GM19099 (cell line): ENCODE data around the gene RNF144B.

Experiments used
- POLR2A ChIP-seq: IDR thresholded peaks from 3 replicates; pipeline ENCODE4 v1.6.1; 2011; ENCODE audit warnings: low read depth; ENCODE audit not compliant: insufficient read length; ENCODE audit errors: extremely low read depth

Gene RNF144B

DNA sequence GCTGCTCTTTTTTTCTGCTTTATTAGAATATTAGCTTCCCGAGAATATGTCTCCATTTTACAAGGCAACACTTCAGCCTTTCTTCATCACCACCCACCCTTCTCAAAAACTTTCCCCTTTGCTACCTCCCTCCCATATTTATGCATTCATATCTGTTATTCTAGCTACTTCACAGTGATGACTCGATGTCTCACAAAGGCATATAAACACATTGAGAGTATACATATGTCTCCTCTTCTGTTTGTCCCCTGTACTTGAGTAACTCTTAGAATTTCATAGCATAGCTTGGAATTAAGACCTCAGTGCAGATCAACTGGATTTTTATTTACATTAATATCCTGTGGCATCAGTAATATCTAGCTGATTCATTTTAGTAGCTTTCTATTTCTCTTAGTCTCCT lies 6.5 kb downstream of the RNF144B start:
- no peak for TF ChIP-seq POLR2A

DNA sequence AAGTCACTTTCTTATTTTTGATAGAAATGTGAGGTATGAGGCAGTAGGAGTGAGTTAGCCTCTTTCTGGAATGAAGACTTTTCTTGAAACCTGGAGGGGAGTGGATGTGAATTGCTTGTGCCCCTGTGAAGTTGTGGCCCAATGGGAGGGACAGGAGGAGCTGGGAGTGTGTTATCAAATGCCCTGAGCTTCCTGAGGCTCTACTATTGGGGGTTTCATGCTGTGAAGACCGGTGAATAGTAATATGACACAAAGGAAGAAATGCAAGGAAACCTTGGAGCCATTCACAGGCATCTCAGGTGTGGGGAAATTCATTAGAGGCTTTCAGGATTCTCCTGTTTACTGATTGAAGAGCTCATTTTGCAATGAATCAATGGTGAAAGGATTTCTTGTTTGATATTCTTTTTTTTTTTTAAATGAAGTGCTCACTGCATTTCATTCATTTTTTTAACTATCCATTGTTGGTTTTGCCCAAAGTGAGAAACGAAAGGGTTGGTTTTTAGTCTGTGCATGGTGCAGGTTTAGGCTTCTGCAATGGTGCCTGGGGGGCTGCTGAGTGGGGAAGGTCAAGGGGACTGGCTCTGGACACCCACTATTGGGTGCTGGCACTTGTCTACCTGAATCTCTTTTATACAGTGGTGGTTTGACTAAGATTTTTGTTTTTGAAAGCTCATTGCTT lies 8.2 kb downstream of the RNF144B start:
- no peak for TF ChIP-seq POLR2A

DNA sequence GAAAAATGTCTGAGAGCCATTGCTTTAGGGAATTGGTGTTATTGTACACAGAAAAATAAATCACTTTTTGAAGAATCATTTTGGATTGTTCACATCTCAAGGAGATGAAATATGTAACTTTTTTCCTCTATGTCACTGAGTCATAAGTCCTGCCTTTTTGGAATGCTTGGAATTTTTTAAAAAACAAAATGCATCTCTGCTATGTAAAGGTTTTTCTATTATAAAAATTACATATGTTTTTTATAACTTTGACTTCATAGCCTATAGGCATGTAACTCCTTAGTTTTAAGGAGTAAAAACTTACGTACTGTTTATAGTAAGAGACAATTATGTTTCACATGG lies 8.7 kb downstream of the RNF144B start:
- TF ChIP-seq POLR2A = no peak

DNA sequence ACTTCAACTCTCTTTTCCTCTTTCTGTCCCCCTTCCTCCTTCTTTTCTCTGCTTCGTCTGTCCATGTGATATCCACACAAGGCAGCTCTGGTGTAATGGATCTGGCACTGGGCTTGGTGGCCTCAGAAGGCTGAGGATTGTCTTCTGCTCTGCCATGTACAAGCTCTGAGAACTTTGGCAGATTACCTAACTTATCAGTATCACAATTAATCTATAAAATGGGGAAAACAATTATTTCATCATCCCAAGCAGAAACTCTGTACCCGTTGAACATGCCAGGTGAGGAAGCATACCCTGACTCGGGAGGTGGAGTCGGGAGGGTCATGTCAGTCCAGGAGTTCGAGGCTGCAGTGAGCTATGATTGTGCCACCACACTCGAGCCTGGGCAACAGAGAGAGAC lies 10.6 kb downstream of the RNF144B start:
- no peak for TF ChIP-seq POLR2A

DNA sequence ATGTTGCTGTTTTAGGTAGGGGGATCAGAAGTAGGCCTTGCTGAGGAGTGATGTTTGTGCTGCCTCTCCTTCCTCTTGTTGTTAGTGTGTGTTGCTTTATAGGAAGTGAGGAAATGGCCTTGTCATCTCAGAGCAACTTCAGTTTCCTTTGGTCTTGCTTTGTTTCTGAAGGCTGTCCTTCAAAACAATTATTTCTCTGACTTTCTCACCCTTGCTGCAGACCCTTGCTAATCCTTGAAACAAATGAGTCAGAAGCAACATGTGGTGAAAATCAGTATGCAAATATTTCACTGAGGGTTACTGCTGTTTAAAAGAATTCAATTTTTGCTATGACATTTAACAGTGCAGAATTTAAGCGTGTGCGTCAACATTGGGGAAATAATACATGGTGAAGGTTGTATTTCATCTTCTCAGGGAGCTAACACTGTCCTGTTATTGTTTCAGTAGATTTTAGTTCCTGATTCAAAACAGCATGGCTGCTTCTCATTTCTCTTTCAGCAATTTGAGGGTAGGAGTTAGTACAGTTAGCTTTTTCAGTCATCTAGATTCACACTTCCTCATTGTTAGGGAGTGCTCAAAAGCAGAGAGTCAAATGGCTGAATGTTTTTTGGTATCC lies 13.8 kb downstream of the RNF144B start:
- TF ChIP-seq POLR2A = no peak

DNA sequence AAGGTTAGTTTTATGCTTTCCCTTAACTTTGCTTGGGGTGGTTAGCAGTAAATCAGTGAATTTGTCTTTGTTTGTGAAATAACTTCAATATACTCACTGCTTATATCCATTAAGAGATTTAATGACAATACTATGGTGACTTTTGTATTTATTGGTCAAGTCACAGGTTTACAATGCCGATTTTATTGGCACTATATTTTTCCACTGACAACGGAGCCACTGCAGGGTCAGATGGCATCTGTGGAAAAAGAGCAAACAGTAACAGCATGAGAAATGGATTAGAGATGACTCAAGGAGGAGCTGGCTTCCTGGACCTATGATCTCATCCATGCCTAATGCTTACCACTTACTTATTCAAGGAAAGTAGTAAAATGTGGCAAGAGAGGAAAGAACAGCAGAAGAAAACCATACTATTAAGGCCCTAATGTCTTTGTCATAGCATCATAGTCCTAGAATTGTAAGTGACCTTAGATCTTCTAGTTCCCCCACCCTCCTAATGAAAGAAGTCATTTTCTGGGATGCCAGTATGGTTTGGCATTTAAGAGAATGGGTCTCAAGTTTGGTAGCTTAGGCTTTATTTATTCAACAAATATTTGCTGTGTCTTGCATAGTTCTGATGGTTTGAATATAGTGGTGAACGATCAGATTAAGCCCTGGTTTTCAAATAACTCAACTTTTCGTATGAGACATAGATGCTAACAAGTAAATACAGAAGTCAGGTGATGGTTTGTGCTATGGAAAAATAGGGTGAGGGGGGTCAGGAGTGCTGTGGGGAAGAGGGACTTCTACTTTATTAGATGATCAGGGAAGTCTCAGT lies 18.5 kb downstream of the RNF144B start:
- TF ChIP-seq POLR2A = no peak

DNA sequence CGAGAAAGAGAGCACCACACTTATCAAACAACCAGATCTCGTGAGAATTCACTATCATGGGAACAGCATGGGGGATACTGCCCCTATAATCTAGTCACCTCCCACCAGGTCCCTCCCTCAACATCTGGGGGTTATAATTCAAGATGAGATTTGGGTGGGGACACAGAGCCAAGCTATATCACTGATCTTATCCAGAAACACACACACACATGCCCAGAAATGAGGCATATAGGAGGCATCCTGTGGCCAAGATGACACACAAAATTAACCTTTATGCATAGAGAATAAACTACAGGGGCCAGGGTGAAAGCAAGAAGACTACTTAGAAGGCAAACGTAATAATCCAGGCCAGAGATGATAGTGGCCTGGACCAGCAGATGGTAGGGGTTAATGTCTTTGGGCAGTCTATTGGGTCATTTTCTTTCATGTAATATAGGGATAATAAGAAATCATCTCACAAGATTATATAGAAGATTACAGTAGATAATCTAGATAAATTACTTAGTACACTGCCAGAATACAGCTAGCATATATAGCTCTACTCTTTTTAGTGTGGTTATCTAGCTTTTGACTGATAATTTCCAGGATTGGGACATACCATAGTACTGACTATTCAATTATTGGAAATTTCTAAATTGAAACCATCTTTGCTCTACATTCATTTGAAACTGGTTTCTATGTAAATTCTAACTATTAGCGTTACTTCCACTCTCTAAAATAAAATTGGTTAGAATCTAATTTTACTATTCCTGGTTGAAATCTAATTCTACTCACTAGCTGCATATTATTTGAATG lies 20.0 kb downstream of the RNF144B start:
- no peak for TF ChIP-seq POLR2A

DNA sequence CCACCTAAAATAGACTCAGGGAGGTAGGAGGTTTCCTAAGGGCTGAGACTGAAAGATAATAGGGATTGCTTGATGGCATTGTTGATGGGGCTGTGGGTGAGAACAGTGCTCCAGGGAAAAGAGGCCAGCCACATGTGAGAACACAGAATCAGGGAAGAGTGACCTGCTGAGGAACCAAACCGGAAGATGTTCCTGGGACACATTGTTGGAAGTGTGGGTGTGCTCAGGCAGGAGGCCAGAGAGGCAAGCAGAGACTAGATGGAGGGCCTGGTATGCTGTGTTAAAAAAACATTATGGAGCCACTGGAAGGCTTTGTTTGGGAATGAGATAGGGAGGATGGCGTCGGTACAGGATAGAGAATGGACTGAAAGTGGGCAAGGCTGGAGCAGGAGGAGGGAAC lies 23.3 kb downstream of the RNF144B start:
- no peak for TF ChIP-seq POLR2A

DNA sequence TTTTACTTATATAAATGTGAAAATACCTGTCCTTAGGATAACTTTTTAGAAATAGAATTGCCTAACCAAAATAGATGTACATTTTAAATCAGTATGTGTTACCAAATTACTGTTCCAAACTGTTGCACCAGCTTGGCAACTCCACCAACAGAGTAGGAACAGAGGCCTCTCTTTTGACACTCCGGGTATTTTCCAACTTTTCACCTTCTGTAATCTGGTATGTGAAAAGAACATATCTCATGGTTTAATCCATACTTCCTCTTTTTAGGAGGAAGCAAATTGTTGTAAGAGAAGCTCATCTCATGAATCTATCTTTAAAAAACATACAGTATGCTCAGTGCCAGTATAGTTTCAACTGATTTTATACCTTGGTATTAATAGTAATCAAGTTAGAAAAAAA lies 24.9 kb downstream of the RNF144B start:
- TF ChIP-seq POLR2A = no peak

DNA sequence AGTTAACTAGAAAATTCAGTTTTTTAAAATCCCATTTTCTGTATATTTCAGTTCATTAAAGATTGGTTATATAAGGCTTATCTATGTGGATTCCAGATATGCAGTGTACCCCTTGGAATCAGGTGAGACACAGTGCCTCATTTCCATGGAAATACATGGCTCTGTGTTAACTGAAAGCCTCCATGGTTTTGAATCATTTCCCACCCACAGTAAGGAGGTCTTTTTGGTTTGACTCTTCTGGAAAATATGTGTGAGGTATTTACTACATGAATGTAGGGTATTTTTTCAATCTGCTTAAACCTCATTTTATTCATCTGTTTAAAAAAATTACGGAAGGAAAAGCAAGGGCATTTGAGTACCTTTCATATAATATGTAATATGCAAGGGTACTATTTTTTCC lies 25.5 kb downstream of the RNF144B start:
- no peak for TF ChIP-seq POLR2A

DNA sequence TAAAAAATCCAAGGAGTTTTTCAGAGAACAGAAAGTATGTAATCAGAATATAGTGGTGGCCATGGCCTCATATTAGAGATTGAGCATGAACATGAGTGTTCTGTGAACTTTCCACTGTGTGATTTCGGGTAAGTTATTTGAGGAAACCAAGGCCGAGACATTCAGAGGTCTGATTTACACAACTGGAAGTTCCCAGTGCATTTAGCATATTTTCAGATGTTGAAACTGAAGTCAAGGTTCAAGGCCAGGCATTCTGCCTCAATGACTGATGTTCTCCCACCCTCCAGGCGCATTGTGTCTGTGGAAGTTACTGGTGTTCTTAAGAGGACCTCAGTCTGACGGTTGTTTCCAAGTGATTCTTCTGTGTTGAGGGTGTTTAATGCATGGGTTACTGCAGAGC lies 26.2 kb downstream of the RNF144B start:
- TF ChIP-seq POLR2A = no peak

DNA sequence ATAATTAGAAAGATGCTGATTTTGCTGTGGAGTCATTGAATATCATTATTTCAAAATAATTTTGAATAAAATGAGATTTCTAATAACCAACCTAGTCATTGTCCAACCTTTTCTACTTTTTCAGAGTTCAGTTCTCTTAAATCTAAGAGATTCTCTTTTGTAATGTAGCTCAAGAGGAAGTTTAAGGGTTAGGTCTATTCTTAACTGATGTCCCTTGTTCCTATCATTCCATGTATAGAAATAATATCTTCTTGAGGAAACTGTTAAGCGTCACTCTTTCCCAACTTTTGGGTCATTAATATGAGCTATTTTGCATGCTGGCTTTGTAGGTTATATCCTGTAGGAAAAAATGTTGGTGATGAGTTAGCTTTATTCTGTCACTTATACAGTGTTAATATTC lies 27.0 kb downstream of the RNF144B start:
- TF ChIP-seq POLR2A = no peak

DNA sequence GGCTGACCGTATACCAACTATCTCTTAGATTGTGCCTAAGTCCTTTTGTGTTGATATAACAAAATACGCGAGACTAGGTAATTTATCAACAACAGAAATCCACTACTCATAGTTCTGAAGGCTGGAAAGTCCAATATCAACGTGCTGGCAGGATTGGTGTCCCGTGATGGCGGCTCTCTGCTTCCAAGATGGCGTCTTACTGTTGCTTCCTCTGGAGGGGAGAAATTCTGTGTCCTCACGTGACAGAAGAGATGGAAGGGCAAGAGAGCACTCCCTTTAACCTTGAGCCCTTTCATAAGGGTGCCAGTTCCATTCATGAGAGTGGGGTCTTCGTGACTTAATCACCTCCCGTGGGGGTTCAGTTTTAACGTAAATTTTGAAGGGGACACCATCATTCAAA lies 28.1 kb downstream of the RNF144B start:
- TF ChIP-seq POLR2A = no peak

DNA sequence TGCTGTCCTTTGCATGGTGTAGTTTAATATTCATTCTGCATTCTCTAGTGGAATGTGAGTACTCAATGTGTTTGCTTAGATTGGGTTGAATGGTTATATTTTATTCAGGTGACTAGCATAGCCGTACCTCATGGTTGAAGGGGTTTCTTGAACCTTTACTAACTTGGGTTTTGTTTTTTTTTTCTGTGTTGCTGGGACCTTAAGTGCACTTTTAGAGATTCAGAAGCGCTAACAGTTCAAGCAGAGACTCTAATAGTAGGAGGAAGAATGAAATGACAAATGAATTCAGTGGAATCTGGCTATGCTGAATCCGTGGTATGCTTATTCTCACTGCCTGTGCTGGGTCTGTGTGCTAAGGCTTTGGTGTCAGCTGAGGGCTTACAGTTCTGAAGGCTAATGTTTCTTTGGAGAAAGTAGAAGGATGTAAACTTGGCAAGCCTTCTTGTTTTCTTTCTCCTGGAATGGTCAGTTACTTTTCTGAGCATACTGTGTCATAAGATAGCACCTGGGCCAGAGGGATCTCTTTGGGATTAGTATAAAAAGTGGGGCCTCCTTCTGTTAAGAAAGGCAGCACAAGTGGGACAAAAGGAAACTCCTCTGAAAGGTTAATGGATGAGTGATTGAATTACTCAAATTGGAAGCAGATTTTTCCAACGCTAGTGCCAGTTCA lies 28.7 kb downstream of the RNF144B start:
- no peak for TF ChIP-seq POLR2A

DNA sequence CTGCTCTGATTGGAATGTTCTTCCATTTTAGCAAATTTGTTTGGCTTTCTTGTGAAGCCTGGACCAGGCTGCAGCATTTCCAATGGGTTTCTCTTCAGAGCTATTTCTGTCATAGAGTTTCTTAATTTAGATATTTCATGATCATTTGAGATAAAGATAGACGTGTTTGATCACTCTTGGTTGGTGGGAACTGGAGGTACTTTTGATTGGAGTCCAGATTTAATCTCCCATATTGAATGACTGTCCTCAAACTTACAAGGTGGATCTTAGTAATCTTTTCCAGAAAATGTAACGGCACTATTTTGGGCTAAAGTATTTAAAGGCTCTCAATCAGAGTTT lies 29.2 kb downstream of the RNF144B start:
- no peak for TF ChIP-seq POLR2A

DNA sequence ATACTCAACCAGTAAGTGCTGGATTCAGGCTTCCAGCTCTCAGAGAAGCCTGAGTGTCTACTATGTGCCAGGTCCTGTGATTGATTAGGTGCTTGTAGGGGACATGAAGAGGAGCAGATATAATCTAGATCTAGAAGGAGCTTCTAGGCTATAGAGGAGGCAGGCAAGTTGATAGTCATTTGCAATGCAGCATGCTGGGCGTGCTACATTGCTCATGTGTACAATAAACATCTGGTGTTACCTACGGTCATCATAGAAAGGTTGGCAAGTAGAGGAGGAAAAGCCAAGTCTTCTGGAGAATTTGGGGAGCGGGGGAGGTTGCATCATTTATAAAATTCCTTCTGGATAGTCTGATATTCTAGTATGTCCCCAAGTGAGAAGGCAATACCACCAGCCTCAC lies 33.2 kb downstream of the RNF144B start:
- TF ChIP-seq POLR2A = no peak

DNA sequence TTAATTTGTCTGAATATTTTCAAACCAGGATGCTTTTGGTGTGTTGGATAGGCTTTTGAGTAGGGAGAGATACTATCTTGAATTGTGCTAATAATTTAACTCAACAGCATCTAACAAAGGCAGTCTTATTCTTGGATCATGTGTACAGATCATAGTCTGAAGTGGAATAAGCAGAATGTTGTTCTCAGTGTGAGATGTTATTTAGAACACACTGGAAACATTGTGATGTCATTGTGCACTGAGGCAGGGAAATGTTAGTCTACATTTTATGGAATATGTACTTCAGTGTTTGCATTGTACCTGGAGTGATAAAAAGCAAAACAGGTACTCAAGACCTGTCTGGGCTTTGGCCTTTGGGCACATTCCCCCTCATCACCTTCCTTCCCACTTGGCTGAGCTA lies 35.0 kb downstream of the RNF144B start:
- TF ChIP-seq POLR2A = no peak
